PC-9 (cell line): ENCODE results near the gene BRF1. TPM values are rescaled to one million over a fixed set of nuclear protein-coding genes. Genes with fewer than 3 reads are reported as not detected.

Source experiments
- BruUV-seq: library from RNA; stranded (reverse); fragments of 400-500 nt; replicated peaks from 2 replicates; lab custom pipeline; 2021; lab: Mats Ljungman, UMichigan
- CTCF ChIA-PET: fragments of 300-600 bp; sonication (Branson Sonifier 250); formaldehyde crosslinking; loops from one replicate; lab custom pipeline; 2022; ENCODE audit warnings: antibody characterized with exemption; lab: Charles Lee
- POLR2A ChIA-PET: fragments of 300-600 bp; sonication (Branson Sonifier 250); formaldehyde crosslinking; loops from one replicate; lab custom pipeline; 2022; ENCODE audit warnings: antibody characterized with exemption; ENCODE audit not compliant: unreplicated experiment; lab: Charles Lee
- DNase-seq, 2 experiments: peaks; one replicate each; pipeline versions ENCODE4 v3.0.0 to v3.0.0-alpha.2; 2015 to 2022; ENCODE audit warnings: mixed read lengths in 1 of 2
- H2AFZ ChIP-seq: fragments of 200-600 bp; sonication (generic); 2 replicates; pipeline ENCODE4 v1.8.1; 2017; ENCODE audit warnings: antibody characterized with exemption
- H3F3A ChIP-seq: fragments of 200-600 bp; sonication (generic); 2 replicates; pipeline ENCODE4 v1.8.1; 2017; ENCODE audit warnings: antibody characterized with exemption, mild to moderate bottlenecking, low read depth; ENCODE audit not compliant: insufficient read depth
- H3K27ac ChIP-seq: fragments of 200-600 bp; sonication (generic); 2 replicates; pipeline ENCODE4 v1.6.1; 2016; ENCODE audit warnings: mixed run types
- H3K27me3 ChIP-seq: fragments of 200-600 bp; sonication (generic); 2 replicates; pipeline ENCODE4 v1.6.1; 2016; ENCODE audit warnings: low read depth, mixed run types; ENCODE audit not compliant: insufficient read depth
- H3K36me3 ChIP-seq: fragments of 200-600 bp; sonication (generic); 2 replicates; pipeline ENCODE4 v1.6.1; 2016; ENCODE audit warnings: low read depth, mixed run types
- H3K4me1 ChIP-seq: fragments of 200-600 bp; sonication (generic); replicated peaks from 2 replicates; pipeline ENCODE4 v1.6.1; 2016; ENCODE audit warnings: mixed run types; ENCODE audit not compliant: insufficient read depth
- H3K4me2 ChIP-seq: fragments of 200-600 bp; sonication (generic); 2 replicates; pipeline ENCODE4 v1.6.1; 2017; ENCODE audit warnings: mixed run types
- H3K4me3 ChIP-seq: fragments of 200-600 bp; sonication (generic); 2 replicates; pipeline ENCODE4 v1.6.1; 2016; ENCODE audit warnings: mixed run types
- H3K79me2 ChIP-seq: fragments of 200-600 bp; sonication (generic); 2 replicates; pipeline ENCODE4 v1.6.1; 2017; ENCODE audit warnings: low read depth, mixed run types
- H3K9me2 ChIP-seq: fragments of 200-600 bp; sonication (generic); 2 replicates; pipeline ENCODE4 v1.8.1; 2017; ENCODE audit warnings: mild to moderate bottlenecking; ENCODE audit not compliant: insufficient read depth
- H3K9me3 ChIP-seq: fragments of 200-600 bp; sonication (generic); 2 replicates; pipeline ENCODE4 v1.8.1; 2016; ENCODE audit warnings: low read depth; ENCODE audit not compliant: insufficient read depth
- H4K20me1 ChIP-seq: fragments of 200-600 bp; sonication (generic); 2 replicates; pipeline ENCODE4 v1.8.1; 2017; ENCODE audit not compliant: insufficient read depth
- CTCF ChIP-seq: fragments of 200-600 bp; sonication (generic); conservative IDR thresholded peaks from 2 replicates; pipeline ENCODE4 v1.6.1; 2017; ENCODE audit warnings: mixed run types, antibody characterized with exemption, mild to moderate bottlenecking, moderate library complexity
- EZH2 ChIP-seq: fragments of 200-600 bp; sonication (generic); IDR thresholded peaks from 2 replicates; pipeline ENCODE4 v1.8.0; 2017; ENCODE audit warnings: antibody characterized with exemption, low read depth
- intact Hi-C: fragments of 100-400 bp; cut with micrococcal nuclease; formaldehyde crosslinking; loops from one replicate; pipeline ENCODE4 v1.10.0; 2022; ENCODE audit not compliant: unreplicated experiment
- total RNA-seq: library from RNA; stranded (reverse); gene quantifications from 2 replicates; pipeline ENCODE4 v1.2.3, GENCODE V29; 2021

Gene BRF1
- total RNA-seq, 1 experiment from 2014 or later = 24.8 TPM

- H4K20me1 ChIP-seq = peaks cover 19% of the 10 kb centered on the region; the same call in 1 of the 2 replicates
- intact Hi-C loops = no loop called here
- H3K79me2 ChIP-seq = no peaks in the 10 kb centered on the region
Measured at GRCh38 chr14:105332350-105332874, 31.6 kb upstream of the BRF1 start.

GRCh38 chr14:105331575-105332349 lies 31.0 kb upstream of the BRF1 start:
- CTCF ChIA-PET = no interaction called here
- Histone ChIP-seq H3K9me3 (no peaks in the 10 kb centered on the region), H3K27ac (no peak overlapping the region), H3K9me2 (no peaks in the 10 kb centered on the region), H3K4me2 (no peak overlapping the region), H3K4me3 (no peak overlapping the region), H3K79me2 (no peaks in the 10 kb centered on the region), H4K20me1 (peaks cover 20% of the 10 kb centered on the region), H3K27me3 (no peaks in the 10 kb centered on the region), H3K4me1 (no peaks in the 10 kb centered on the region), H3F3A (no peaks in the 10 kb centered on the region), H2AFZ (no peak overlapping the region), H3K36me3 (no peaks in the 10 kb centered on the region)
- intact Hi-C loops = no loop called here
- POLR2A ChIA-PET = no interaction called here
- DNase-seq = no peak
- no TSS peak for BruUV-seq
- TF ChIP-seq EZH2 = no peak
- TF ChIP-seq CTCF = no peak

More at GRCh38 chr14:105332350-105332874, 31.6 kb upstream of the BRF1 start:
- H3K4me2 ChIP-seq = no peak overlapping the region
- BruUV-seq = no TSS peak
- H3K27ac ChIP-seq = no peak overlapping the region
- H3K4me3 ChIP-seq = no peak overlapping the region
- no peaks in the 10 kb centered on the region for H3K27me3 ChIP-seq
- H3F3A ChIP-seq = no peaks in the 10 kb centered on the region
- ChIA-PET POLR2A (no interaction called here), CTCF (no interaction called here)
- H3K4me1 ChIP-seq = no peaks in the 10 kb centered on the region
- H3K36me3 ChIP-seq = no peaks in the 10 kb centered on the region
- no peaks in the 10 kb centered on the region for H3K9me3 ChIP-seq
- TF ChIP-seq EZH2 (no peak), CTCF (no peak)
- DNase-seq = no peak
- H2AFZ ChIP-seq = no peak overlapping the region
- no peaks in the 10 kb centered on the region for H3K9me2 ChIP-seq

GRCh38 chr14:105330491-105330895 lies 29.7 kb upstream of the BRF1 start:
- Histone ChIP-seq H3F3A (no peaks in the 10 kb centered on the region), H3K4me3 (no peak overlapping the region), H2AFZ (no peak overlapping the region), H4K20me1 (peaks cover 23% of the 10 kb centered on the region), H3K36me3 (no peaks in the 10 kb centered on the region), H3K27me3 (no peaks in the 10 kb centered on the region), H3K4me1 (no peaks in the 10 kb centered on the region), H3K27ac (no peak overlapping the region), H3K9me2 (no peaks in the 10 kb centered on the region), H3K4me2 (no peak overlapping the region), H3K9me3 (no peaks in the 10 kb centered on the region), H3K79me2 (no peaks in the 10 kb centered on the region)
- intact Hi-C loops = no loop called here
- POLR2A ChIA-PET = no interaction called here
- CTCF ChIA-PET = no interaction called here
- no TSS peak for BruUV-seq
- no peak for TF ChIP-seq EZH2
- TF ChIP-seq CTCF = no peak
- no peak for DNase-seq
